IMR-90 (cell line): ENCODE measurements around the gene COL13A1. TPM values are rescaled to one million over a fixed set of nuclear protein-coding genes. Genes with fewer than 3 reads are reported as not detected.
A peak's percentile ranks its signal among the peaks of the same experiment; 100 is the strongest.

Experiments used
- ATAC-seq: fragments of 200-7000 bp; cut with Tn5 transposase; 2 replicates; pipeline ENCODE4 v1.9.1; 2020; ENCODE audit warnings: low read depth, mild to moderate bottlenecking, moderate library complexity
- BruUV-seq: library from RNA; stranded (reverse); fragments of 400-500 nt; replicated peaks from 2 replicates; lab custom pipeline; 2021; lab: Mats Ljungman, UMichigan
- CTCF ChIA-PET: fragments of 300-600 bp; formaldehyde crosslinking; extraction: SDS; loops from one replicate; lab custom pipeline; 2021; ENCODE audit warnings: antibody characterized with exemption; lab: Yijun Ruan, JAX
- POLR2A ChIA-PET: fragments of 300-600 bp; sonication (Branson Sonifier 250); formaldehyde crosslinking; loops from one replicate; lab custom pipeline; 2022; ENCODE audit warnings: antibody characterized with exemption; ENCODE audit not compliant: unreplicated experiment; lab: Charles Lee
- DNase-seq: peaks from one replicate; pipeline ENCODE4 v3.0.0; 2013
- H2AFZ ChIP-seq: replicated peaks from 2 replicates; pipeline ENCODE3; 2013; ENCODE audit warnings: low read length, mild to moderate bottlenecking; ENCODE audit not compliant: poor library complexity
- H2AK5ac ChIP-seq: 2 replicates; pipeline ENCODE4 v1.6.1; 2013; ENCODE audit warnings: low read depth, low read length, inconsistent platforms
- H2AK9ac ChIP-seq: replicated peaks from 2 replicates; pipeline ENCODE3; 2013; ENCODE audit warnings: mild to moderate bottlenecking, low read depth, low read length, moderate library complexity; ENCODE audit not compliant: poor library complexity
- H2BK120ac ChIP-seq: 2 replicates; pipeline ENCODE4 v1.6.1; 2013; ENCODE audit warnings: low read depth, low read length, inconsistent platforms
- H2BK15ac ChIP-seq: 3 replicates; pipeline ENCODE4 v1.6.1; 2013; ENCODE audit warnings: low read depth, low read length, inconsistent platforms
- H2BK20ac ChIP-seq: 2 replicates; pipeline ENCODE4 v1.6.1; 2013; ENCODE audit warnings: low read depth, mild to moderate bottlenecking, inconsistent platforms, low read length, moderate library complexity
- H2BK5ac ChIP-seq: 2 replicates; pipeline ENCODE4 v1.6.1; 2013; ENCODE audit warnings: mild to moderate bottlenecking, low read depth, low read length, inconsistent platforms; ENCODE audit not compliant: poor library complexity, severe bottlenecking
- H3K14ac ChIP-seq: replicated peaks from 2 replicates; pipeline ENCODE4 v1.6.1; 2013; ENCODE audit warnings: low read depth, low read length, inconsistent platforms
- H3K18ac ChIP-seq: 2 replicates; pipeline ENCODE4 v1.6.1; 2013; ENCODE audit warnings: low read depth, low read length, control low read depth
- H3K23ac ChIP-seq: 2 replicates; pipeline ENCODE4 v1.6.1; 2013; ENCODE audit warnings: low read depth, low read length, inconsistent platforms
- H3K27ac ChIP-seq: 2 replicates; pipeline ENCODE4 v1.5.1; 2013; ENCODE audit warnings: mild to moderate bottlenecking, control low read depth, low read length; ENCODE audit not compliant: insufficient read depth
- H3K27me3 ChIP-seq: 2 replicates; pipeline ENCODE4 v1.6.1; 2013; ENCODE audit warnings: low read length; ENCODE audit not compliant: control insufficient read depth, insufficient read depth
- H3K36me3 ChIP-seq: 2 replicates; pipeline ENCODE4 v1.6.1; 2013; ENCODE audit warnings: low read length, mixed read lengths; ENCODE audit not compliant: control insufficient read depth, insufficient read depth
- H3K4ac ChIP-seq: 2 replicates; pipeline ENCODE4 v1.6.1; 2013; ENCODE audit warnings: low read depth, low read length, inconsistent platforms
- H3K4me1 ChIP-seq: 2 replicates; pipeline ENCODE4 v1.6.1; 2013; ENCODE audit warnings: low read length, mixed read lengths; ENCODE audit not compliant: control insufficient read depth, insufficient read depth
- H3K4me2 ChIP-seq: 2 replicates; pipeline ENCODE4 v1.6.1; 2013; ENCODE audit warnings: low read depth, mild to moderate bottlenecking, control low read depth, low read length, moderate library complexity
- H3K4me3 ChIP-seq: 2 replicates; pipeline ENCODE4 v1.5.1; 2013; ENCODE audit warnings: low read depth, mild to moderate bottlenecking, control low read depth, low read length, moderate library complexity; ENCODE audit not compliant: insufficient read depth
- H3K56ac ChIP-seq: 2 replicates; pipeline ENCODE4 v1.6.1; 2013; ENCODE audit warnings: low read length, inconsistent platforms; ENCODE audit not compliant: insufficient read depth; ENCODE audit errors: extremely low read depth
- H3K79me1 ChIP-seq, 2 experiments: 2 replicates each; pipeline ENCODE4 v1.6.1; 2013; ENCODE audit warnings: low read length in 2 of 2, inconsistent platforms in 1 of 2, low read depth in 1 of 2
- H3K9ac ChIP-seq: 2 replicates; pipeline ENCODE4 v1.6.1; 2013; ENCODE audit warnings: low read depth, low read length, control low read depth
- H3K9me1 ChIP-seq: 2 replicates; pipeline ENCODE4 v1.6.1; 2013; ENCODE audit warnings: low read length, inconsistent platforms; ENCODE audit not compliant: insufficient read depth
- H3K9me3 ChIP-seq: 2 replicates; pipeline ENCODE4 v1.6.1; 2013; ENCODE audit warnings: low read length; ENCODE audit not compliant: control insufficient read depth, insufficient read depth
- H4K20me1 ChIP-seq: 2 replicates; pipeline ENCODE4 v1.6.1; 2013; ENCODE audit warnings: low read length, inconsistent platforms; ENCODE audit not compliant: insufficient read depth
- H4K5ac ChIP-seq: 2 replicates; pipeline ENCODE4 v1.6.1; 2013; ENCODE audit warnings: mild to moderate bottlenecking, low read depth, low read length, control low read depth
- H4K8ac ChIP-seq, 2 experiments: 2 replicates each; pipeline ENCODE4 v1.6.1; 2013; ENCODE audit warnings: low read depth in 2 of 2, low read length in 2 of 2, control low read depth in 1 of 2, inconsistent platforms in 1 of 2
- H4K91ac ChIP-seq: 2 replicates; pipeline ENCODE4 v1.6.1; 2013; ENCODE audit warnings: low read depth, low read length, inconsistent platforms; ENCODE audit not compliant: insufficient read depth
- BHLHE40 ChIP-seq: fragments of 150-350 bp; IDR thresholded peaks from 2 replicates; pipeline ENCODE4 v1.6.1; 2016; ENCODE audit warnings: mild to moderate bottlenecking, low read depth, low read length
- CEBPB ChIP-seq: IDR thresholded peaks from 2 replicates; pipeline ENCODE4 v1.6.1; 2012; ENCODE audit warnings: low read depth, low read length, improper control_type of control experiment
- CHD1 ChIP-seq: IDR thresholded peaks from 2 replicates; pipeline ENCODE4 v1.6.1; 2012; ENCODE audit warnings: low read depth, low read length, improper control_type of control experiment
- CTCF ChIP-seq: conservative IDR thresholded peaks from 2 replicates; pipeline ENCODE4 v1.5.1; 2012; ENCODE audit warnings: mild to moderate bottlenecking, low read depth, low read length, improper control_type of control experiment
- ELK1 ChIP-seq: fragments of 150-350 bp; IDR thresholded peaks from 2 replicates; pipeline ENCODE4 v1.6.1; 2016; ENCODE audit warnings: low read depth, mild to moderate bottlenecking, low read length, moderate library complexity, borderline replicate concordance
- FOS ChIP-seq: fragments of 150-350 bp; IDR thresholded peaks from 2 replicates; pipeline ENCODE4 v1.6.1; 2016; ENCODE audit warnings: low read depth, low read length
- MAFK ChIP-seq: IDR thresholded peaks from 2 replicates; pipeline ENCODE4 v1.6.1; 2012; ENCODE audit warnings: low read depth, low read length, improper control_type of control experiment
- MAZ ChIP-seq: IDR thresholded peaks from 2 replicates; pipeline ENCODE4 v1.6.1; 2012; ENCODE audit warnings: low read depth, mild to moderate bottlenecking, low read length, improper control_type of control experiment, moderate library complexity, borderline replicate concordance
- MXI1 ChIP-seq: IDR thresholded peaks from 2 replicates; pipeline ENCODE4 v1.6.1; 2012; ENCODE audit warnings: low read depth, mild to moderate bottlenecking, low read length, moderate library complexity, borderline replicate concordance
- NFE2L2 ChIP-seq: fragments of 150-350 bp; IDR thresholded peaks from 2 replicates; pipeline ENCODE4 v1.6.1; 2016; ENCODE audit warnings: low read depth, mild to moderate bottlenecking, low read length
- POLR2A ChIP-seq: IDR thresholded peaks from 2 replicates; pipeline ENCODE4 v1.6.1; 2012; ENCODE audit warnings: mild to moderate bottlenecking, low read depth, low read length
- RAD21 ChIP-seq: IDR thresholded peaks from 2 replicates; pipeline ENCODE4 v1.6.1; 2012; ENCODE audit warnings: low read length, improper control_type of control experiment
- RCOR1 ChIP-seq: IDR thresholded peaks from 2 replicates; pipeline ENCODE4 v1.6.1; 2012; ENCODE audit warnings: mild to moderate bottlenecking, low read length, improper control_type of control experiment; ENCODE audit not compliant: insufficient replicate concordance
- RFX5 ChIP-seq: IDR thresholded peaks from 2 replicates; pipeline ENCODE4 v1.8.0; 2012; ENCODE audit warnings: low read depth, mild to moderate bottlenecking, low read length, moderate library complexity
- SMC3 ChIP-seq: fragments of 150-350 bp; IDR thresholded peaks from 2 replicates; pipeline ENCODE4 v1.6.1; 2016; ENCODE audit warnings: low read depth, mild to moderate bottlenecking, antibody characterized with exemption, low read length, moderate library complexity
- USF2 ChIP-seq: fragments of 150-350 bp; IDR thresholded peaks from 2 replicates; pipeline ENCODE4 v1.6.1; 2017; ENCODE audit warnings: mild to moderate bottlenecking, antibody characterized with exemption, low read length, low read depth
- WGBS, 2 experiments: methylation state at CpG; one replicate each; pipeline versions ENCODE4 v1.1.5 to v1.1.7; 2013; ENCODE audit warnings: missing lambda C conversion rate in 2 of 2; ENCODE audit not compliant: insufficient read length in 1 of 2; ENCODE audit errors: extremely low coverage in 2 of 2; 5-methylcytosine and 5-hydroxymethylcytosine counted together
- dilution Hi-C: fragments of 300-500 bp; cut with HindIII; formaldehyde crosslinking; loops from one replicate; pipeline ENCODE4 v1.14.3; 2018; ENCODE audit warnings: low sequenced_read_pairs; ENCODE audit not compliant: unreplicated experiment
- in situ Hi-C: fragments of 300-500 bp; cut with MboI; formaldehyde crosslinking; loops from 3 replicates; pipeline ENCODE4 v1.14.3; 2019; ENCODE audit warnings: low sequenced_read_pairs, inconsistent platforms, mixed read lengths
- intact Hi-C: fragments of 100-400 bp; cut with micrococcal nuclease; formaldehyde crosslinking; loops from 2 replicates; pipeline ENCODE4 v1.10.0; 2022
- polyA plus RNA-seq, 3 experiments: library from polyadenylated mRNA; depleted of rRNA; stranded (reverse); fragments of >200 nt; gene quantifications; 2 replicates each; pipeline ENCODE4 v1.2.3, GENCODE V29; 2012; ENCODE audit warnings: low replicate concordance in 1 of 3
- total RNA-seq: library from RNA; depleted of rRNA; stranded (reverse); fragments of >200 nt; gene quantifications from 2 replicates; pipeline ENCODE4 v1.2.3, GENCODE V29; 2012

COL13A1 gene
- total and polyA plus RNA-seq, 2 of the 4 experiments (the other 2 are of a cell fraction): 12.2 to 31.3 TPM

- Histone ChIP-seq H3K9me3 (no peaks in the 10 kb centered on the region), H3K27ac (no peak overlapping the region), H3K9ac (no peak overlapping the region), H3K56ac (no peak overlapping the region), H2BK20ac (no peak overlapping the region), H4K5ac (no peak overlapping the region), H3K4me3 (no peak overlapping the region), H2BK120ac (no peak overlapping the region), H2AK5ac (no peak overlapping the region), H3K9me1 (no peaks in the 10 kb centered on the region; the same call in 1 of the 2 replicates), H4K8ac (no peak overlapping the region), H4K91ac (no peak overlapping the region), H3K79me1 (no peaks in the 10 kb centered on the region), H3K4me1 (peaks cover 15% of the 10 kb centered on the region), H4K20me1 (no peaks in the 10 kb centered on the region), H2AFZ (peak overlapping the region; percentile 54), H3K4ac (no peak overlapping the region), H3K18ac (no peak overlapping the region), H2AK9ac (no peak overlapping the region), H3K27me3 (peaks cover 5% of the 10 kb centered on the region), H2BK15ac (no peak overlapping the region), H2BK5ac (no peak overlapping the region), H3K4me2 (no peak overlapping the region), H3K23ac (no peak overlapping the region), H3K14ac (no peak overlapping the region), H3K36me3 (no peaks in the 10 kb centered on the region)
- POLR2A ChIA-PET: no interaction called here
- in situ Hi-C loops (no loop called here), intact Hi-C loops (no loop called here), dilution Hi-C loops (no loop called here)
- WGBS, 2 experiments: 62% methylated on average over 5 of the region's 7 CpGs; no CpG with 5 or more reads in 1 of the 2 experiments
- no peak for ATAC-seq
- TF ChIP-seq RAD21: no peak
- TF ChIP-seq MAFK: no peak
- no peak for TF ChIP-seq CHD1
- no peak for TF ChIP-seq CEBPB
- TF ChIP-seq MAZ: no peak
- TF ChIP-seq SMC3: no peak
- no peak for TF ChIP-seq USF2
- no peak for TF ChIP-seq BHLHE40
- TF ChIP-seq RFX5: no peak
- no peak for TF ChIP-seq ELK1
- TF ChIP-seq MXI1: no peak
- no peak for TF ChIP-seq FOS
- no peak for TF ChIP-seq CTCF
- TF ChIP-seq POLR2A: no peak
- TF ChIP-seq NFE2L2: no peak
- TF ChIP-seq RCOR1: no peak
- no peak for DNase-seq
- no TSS peak for BruUV-seq
- CTCF ChIA-PET: no interaction called here
Observed at GRCh38 chr10:69752479-69752878, 49.2 kb upstream of the COL13A1 start.
